Astrocyte of the cerebellum (primary cell): Measurements from ENCODE around the gene TLR1.

Experiments used
- DNase-seq: peaks from one replicate; pipeline ENCODE4 v3.0.0-alpha.2; 2011; ENCODE audit warnings: low read depth
- H3K4me3 ChIP-seq: 2 replicates; pipeline ENCODE4 v1.5.1; 2011; ENCODE audit warnings: mild to moderate bottlenecking, low read depth, low read length, moderate library complexity
- CTCF ChIP-seq: IDR thresholded peaks from 2 replicates; pipeline ENCODE4 v1.5.1; 2012; ENCODE audit warnings: low read length, low read depth, moderate library complexity, mild to moderate bottlenecking; ENCODE audit errors: missing control alignments
- in situ Hi-C: cut with HindIII; loops from 2 replicates; pipeline ENCODE4 v1.10.0; 2017; ENCODE audit warnings: low sequenced_read_pairs

The TLR1 gene

GRCh38 chr4:38832624-38833528 lies 28.3 kb upstream of the TLR1 start:
- no peak for DNase-seq
- TF ChIP-seq CTCF = no peak
- in situ Hi-C loops = no loop called here
- no peak overlapping the region for H3K4me3 ChIP-seq

GRCh38 chr4:38832206-38832605 lies 27.6 kb upstream of the TLR1 start:
- in situ Hi-C loops = no loop called here
- DNase-seq = no peak
- no peak overlapping the region for H3K4me3 ChIP-seq
- no peak for TF ChIP-seq CTCF

GRCh38 chr4:38831653-38832052 lies 27.1 kb upstream of the TLR1 start:
- no peak for TF ChIP-seq CTCF
- in situ Hi-C loops = no loop called here

GRCh38 chr4:38829237-38829636 lies 24.6 kb upstream of the TLR1 start:
- no peak for DNase-seq
- in situ Hi-C loops = no loop called here
- no peak for TF ChIP-seq CTCF

More at GRCh38 chr4:38831653-38832052, 27.1 kb upstream of the TLR1 start:
- no peak overlapping the region for H3K4me3 ChIP-seq
- no peak for DNase-seq

GRCh38 chr4:38823766-38824165 lies 19.2 kb upstream of the TLR1 start:
- no peak overlapping the region for H3K4me3 ChIP-seq
- no peak for DNase-seq
- in situ Hi-C loops = no loop called here
- no peak for TF ChIP-seq CTCF

More at GRCh38 chr4:38829237-38829636, 24.6 kb upstream of the TLR1 start:
- H3K4me3 ChIP-seq = no peak overlapping the region

GRCh38 chr4:38822748-38823303 lies 18.2 kb upstream of the TLR1 start:
- in situ Hi-C loops = no loop called here
- H3K4me3 ChIP-seq = no peak overlapping the region
- no peak for TF ChIP-seq CTCF
- DNase-seq = no peak
